Measurements from ENCODE around the gene GTF2H1. TPM values are rescaled to one million over a fixed set of nuclear protein-coding genes. Genes with fewer than 3 reads are reported as not detected.

Gene GTF2H1
- total and polyA plus RNA-seq, 2 donors (not counting 1 experiment from before 2014, with no cell fraction given) = 43.7 to 71.9 TPM

GRCh38 chr11:18285841-18286240, 36.5 kb upstream of the GTF2H1 start:
- Histone ChIP-seq H3K27ac (ENCODE audit: low read length in 2 of 2) (no peak overlapping the region), H3K27me3 (replicated peaks in 1 of 4; ENCODE audit: control extremely low read depth in 1 of 4, control insufficient read depth in 3 of 4, insufficient read depth in 4 of 4, low read length in 3 of 4) (no peaks in the 10 kb centered on the region), H4K20me1 (ENCODE audit: control insufficient read depth, insufficient read depth, low read length, poor library complexity, severe bottlenecking) (no peaks in the 10 kb centered on the region), H3K79me2 (ENCODE audit: control insufficient read depth, insufficient read depth, low read length) (peaks cover 4% of the 10 kb centered on the region), H3K9ac (ENCODE audit: low read length) (no peak overlapping the region), H3K36me3 (replicated peaks in 1 of 2; ENCODE audit: control extremely low read depth in 1 of 2, control insufficient read depth in 1 of 2, extremely low read depth in 1 of 2, insufficient read depth in 2 of 2, low read length in 1 of 2) (peaks cover 1 to 73% of the 10 kb centered on the region in 2 experiments), H3K9me3 (ENCODE audit: control extremely low read depth in 1 of 3, control insufficient read depth in 2 of 3, insufficient read depth in 1 of 3, low read length in 2 of 3) (no peaks in the 10 kb centered on the region), H2AFZ (ENCODE audit: insufficient read depth, low read depth, low read length, poor library complexity, severe bottlenecking) (no peak overlapping the region), H3K4me2 (replicated peaks; ENCODE audit: low read depth, low read length, poor library complexity, severe bottlenecking) (no peak overlapping the region), H3K4me1 (ENCODE audit: control insufficient read depth in 2 of 2, insufficient read depth in 2 of 2, low read length in 2 of 2) (peaks cover 25 to 26% of the 10 kb centered on the region in 2 donors), H3K4me3 (ENCODE audit: control extremely low read depth in 1 of 5, extremely low read depth in 1 of 5, insufficient read depth in 1 of 5, low read depth in 2 of 5, low read length in 4 of 5) (no peak overlapping the region)
- intact Hi-C loops (cut with micrococcal nuclease) = no loop called here
- no peaks in the 10 kb centered on the region for H3K27me3 Mint-ChIP-seq
- no peak for TF ChIP-seq EZH2 (IDR thresholded peaks at IDR 0.05; ENCODE audit: borderline replicate concordance, insufficient read depth, low read depth, low read length, poor library complexity, severe bottlenecking)
- TF ChIP-seq CTCF (IDR thresholded peaks at IDR 0.05) = no peak
- no peak overlapping the region for H3K27ac Mint-ChIP-seq
- DNase-seq = no peak
- WGBS (ENCODE audit: insufficient coverage) = 100% methylated on average over 1 of the region's 1 CpG
- no peak overlapping the region for H3K4me3 Mint-ChIP-seq
- no peak for ATAC-seq (ENCODE audit: low read depth)
- CTCF ChIA-PET = interaction anchor here (0.6 to 2.0 kb wide), 2 partner anchors 42 to 181 kb away, joined by 3 to 8 read pairs; no protein-coding TSS in a partner anchor
- no peaks in the 10 kb centered on the region for H3K9me3 Mint-ChIP-seq (ENCODE audit: insufficient read depth)
- H3K4me1 Mint-ChIP-seq = peaks cover 20% of the 10 kb centered on the region
- POLR2A ChIA-PET = no interaction called here

DNA sequence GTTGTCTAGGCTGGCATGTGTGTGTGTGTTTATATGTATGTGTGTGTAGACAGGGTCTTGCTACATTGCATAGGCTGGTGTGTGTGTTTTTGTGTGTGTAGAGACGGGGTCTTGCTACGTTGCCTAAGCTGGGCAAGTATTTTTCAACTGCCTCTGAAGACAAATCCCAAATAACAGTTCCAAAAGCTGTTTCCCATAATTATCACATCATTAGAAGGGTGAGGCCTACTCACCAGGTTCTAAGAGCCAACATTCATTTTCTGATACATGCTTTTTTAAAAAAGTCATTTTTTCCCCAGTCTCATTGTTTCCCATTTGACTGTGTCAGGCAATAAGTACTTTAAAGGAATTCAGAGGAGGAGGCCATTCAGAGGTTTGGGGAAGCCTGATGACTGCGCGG, 33.5 kb upstream of the GTF2H1 start:
- Histone ChIP-seq H3K4me1 (ENCODE audit: control insufficient read depth in 2 of 2, insufficient read depth in 2 of 2, low read length in 2 of 2) (no peaks in the 10 kb centered on the region), H3K4me2 (replicated peaks; ENCODE audit: low read depth, low read length, poor library complexity, severe bottlenecking) (no peak overlapping the region), H2AFZ (ENCODE audit: insufficient read depth, low read depth, low read length, poor library complexity, severe bottlenecking) (no peak overlapping the region), H3K27ac (ENCODE audit: low read length in 2 of 2) (no peak overlapping the region), H3K27me3 (replicated peaks in 1 of 4; ENCODE audit: control extremely low read depth in 1 of 4, control insufficient read depth in 3 of 4, insufficient read depth in 4 of 4, low read length in 3 of 4) (no peaks in the 10 kb centered on the region), H3K4me3 (ENCODE audit: control extremely low read depth in 1 of 5, extremely low read depth in 1 of 5, insufficient read depth in 1 of 5, low read depth in 2 of 5, low read length in 4 of 5) (no peak overlapping the region), H3K9me3 (ENCODE audit: control extremely low read depth in 1 of 3, control insufficient read depth in 2 of 3, insufficient read depth in 1 of 3, low read length in 2 of 3) (no peaks in the 10 kb centered on the region), H3K36me3 (replicated peaks in 1 of 2; ENCODE audit: control extremely low read depth in 1 of 2, control insufficient read depth in 1 of 2, extremely low read depth in 1 of 2, insufficient read depth in 2 of 2, low read length in 1 of 2) (peaks cover 3 to 88% of the 10 kb centered on the region in 2 experiments), H3K9ac (ENCODE audit: low read length) (no peak overlapping the region), H4K20me1 (ENCODE audit: control insufficient read depth, insufficient read depth, low read length, poor library complexity, severe bottlenecking) (no peaks in the 10 kb centered on the region), H3K79me2 (ENCODE audit: control insufficient read depth, insufficient read depth, low read length) (no peaks in the 10 kb centered on the region)
- ATAC-seq (ENCODE audit: low read depth) = no peak
- WGBS (ENCODE audit: insufficient coverage) = no CpG with 5 or more reads among the region's 4 CpGs
- no peak overlapping the region for H3K4me3 Mint-ChIP-seq
- H3K4me1 Mint-ChIP-seq = peaks cover 2% of the 10 kb centered on the region
- TF ChIP-seq CTCF (IDR thresholded peaks at IDR 0.05) (no peak), EZH2 (IDR thresholded peaks at IDR 0.05; ENCODE audit: borderline replicate concordance, insufficient read depth, low read depth, low read length, poor library complexity, severe bottlenecking) (no peak)
- DNase-seq = no peak
- H3K27ac Mint-ChIP-seq = no peak overlapping the region
- intact Hi-C loops (cut with micrococcal nuclease) = no loop called here
- ChIA-PET CTCF (no interaction called here), POLR2A (no interaction called here)
- no peaks in the 10 kb centered on the region for H3K27me3 Mint-ChIP-seq
- no peaks in the 10 kb centered on the region for H3K9me3 Mint-ChIP-seq (ENCODE audit: insufficient read depth)
